Spleen (tissue), 11 donors: ENCODE measurements around the gene OSER1. TPM values are rescaled to one million over a fixed set of nuclear protein-coding genes. Genes with fewer than 3 reads are reported as not detected.

Source experiments
- DNase-seq: peaks from one replicate; pipeline ENCODE4 v3.0.0-alpha.2; 2020
- H3K27ac ChIP-seq, 8 donors: fragments of 200-600 bp; sonication (generic) in 7 of 8; 1 replicate in 4 of 8; 2 replicates in 4 of 8; pipeline versions ENCODE4 v1.5.0 to v1.8.0; 2016 to 2021; ENCODE audit warnings: inconsistent platforms in 4 of 8, mild to moderate bottlenecking in 4 of 8, moderate library complexity in 1 of 8
- H3K27me3 ChIP-seq, 7 donors: fragments of 200-600 bp; sonication (generic) in 6 of 7; replicated peaks in 1 of 7; 1 replicate in 4 of 7; 2 replicates in 3 of 7; pipeline versions ENCODE4 v1.5.0 to v1.8.0; 2016 to 2021; ENCODE audit warnings: inconsistent platforms in 3 of 7, mild to moderate bottlenecking in 1 of 7
- H3K36me3 ChIP-seq, 6 donors: fragments of 200-600 bp; sonication (generic) in 5 of 6; 1 replicate in 4 of 6; 2 replicates in 2 of 6; pipeline versions ENCODE4 v1.5.0 to v1.8.0; 2016 to 2021; ENCODE audit warnings: inconsistent platforms in 2 of 6
- H3K4me1 ChIP-seq, 6 donors: fragments of 200-600 bp; sonication (generic) in 5 of 6; 1 replicate in 3 of 6; 2 replicates in 3 of 6; pipeline versions ENCODE4 v1.5.0 to v1.8.0; 2016 to 2021; ENCODE audit warnings: inconsistent platforms in 3 of 6
- H3K4me3 ChIP-seq, 8 donors: fragments of 200-600 bp; sonication (generic) in 7 of 8; 1 replicate in 4 of 8; 2 replicates in 4 of 8; pipeline versions ENCODE4 v1.5.0 to v1.8.0; 2016 to 2021; ENCODE audit warnings: inconsistent platforms in 4 of 8, mild to moderate bottlenecking in 4 of 8, moderate library complexity in 2 of 8
- H3K9me3 ChIP-seq, 8 donors: fragments of 200-600 bp; sonication (generic) in 7 of 8; 1 replicate in 4 of 8; 2 replicates in 4 of 8; pipeline versions ENCODE4 v1.5.0 to v1.8.0; 2016 to 2021; ENCODE audit warnings: inconsistent platforms in 4 of 8
- CTCF ChIP-seq, 11 experiments: fragments of 200-600 bp in 7 of 11; fragments of 450-650 bp in 4 of 11; sonication (generic) in 4 of 11; IDR thresholded peaks in 8 of 11; conservative IDR thresholded peaks in 3 of 11; 1 replicate in 7 of 11; 2 replicates in 4 of 11; pipeline versions ENCODE4 v1.4.0 to v1.8.0; 2016 to 2021; ENCODE audit warnings: antibody characterized with exemption in 11 of 11, inconsistent platforms in 4 of 11, mild to moderate bottlenecking in 1 of 11
- POLR2A ChIP-seq, 3 donors: fragments of 450-650 bp; IDR thresholded peaks; one replicate each; pipeline ENCODE4 v1.5.1; 2017; ENCODE audit warnings: antibody characterized with exemption in 3 of 3, mild to moderate bottlenecking in 1 of 3
- POLR2AphosphoS5 ChIP-seq, 3 donors: sonication (generic); formaldehyde crosslinking; IDR thresholded peaks; one replicate each; pipeline ENCODE4 v1.5.1; 2017; ENCODE audit warnings: antibody characterized with exemption in 3 of 3
- WGBS, 5 donors: extraction: QIAGEN DNeasy Blood & Tissue Kit in 3 of 5; methylation state at CpG; one replicate each; pipeline versions ENCODE4 v1.1.5 to v1.1.7; 2013 to 2018; 5-methylcytosine and 5-hydroxymethylcytosine counted together
- intact Hi-C: fragments of 100-400 bp; cut with DNase I; formaldehyde crosslinking; loops from one replicate; pipeline ENCODE4 v1.15.0; 2023; ENCODE audit warnings: low total_unique reads
- polyA plus RNA-seq, 3 donors: library from polyadenylated mRNA; stranded (reverse); fragments of 200-250 nt; gene quantifications; one replicate each; pipeline ENCODE4 v1.2.1, GENCODE V29; 2013
- total RNA-seq, 7 donors: library from RNA; depleted of rRNA in 3 of 7; stranded (reverse); fragments of >200 nt in 3 of 7; fragmentation: NEBNext Ultra II Directional in 4 of 7; extraction: Animal tissue kit (Norgen Biotek cat#: 25700) in 4 of 7; gene quantifications; one replicate each; pipeline versions ENCODE4 v1.1.0 to v1.2.1, GENCODE V29; 2016 to 2021
- donor health status: healthy with polysubstance abuse.
- donor health status: DM: no; HTN: no; CAD: no; lungs with moderate emphysema.
- donor health status: DM: no; HTN: no; CAD: no.
- donor health status: Bipolar disorder and iron deficiency.
- donor health status: healthy.
- donor health status: DM: no; HTN: no; CAD: no.
- donor health status: DM: yes; HTN: yes; CAD: no.

The OSER1 gene
- total and polyA plus RNA-seq, 10 donors = 28.5 to 47.0 (median 38.2) TPM

- TF ChIP-seq POLR2AphosphoS5 (IDR thresholded peaks at IDR 0.05) = no peak
- TF ChIP-seq CTCF (IDR thresholded peaks at IDR 0.05 in 8 of 11, conservative IDR thresholded peaks at IDR 0.05 in 3 of 11) = no peak
- no peak for TF ChIP-seq POLR2A (IDR thresholded peaks at IDR 0.05)
- peaks cover 0 to 16% (median 0%) of the 10 kb centered on the region in 6 donors for H3K36me3 ChIP-seq
- no peaks in the 10 kb centered on the region for H3K27me3 ChIP-seq
- no peaks in the 10 kb centered on the region for H3K9me3 ChIP-seq
- WGBS, 5 donors = 75 to 86% (median 83%) methylated on average over 6 of the region's 6 CpGs
- DNase-seq = no peak
- peak overlapping the region in 4 of 8 donors; percentile 37 to 57 (median 52) for H3K27ac ChIP-seq
- intact Hi-C loops = loop anchor here (5.0 to 10.0 kb wide), 3 partner anchors 93 to 395 kb away; partner anchors contain the start of gene FITM2
- H3K4me1 ChIP-seq = peaks cover 8 to 48% (median 28%) of the 10 kb centered on the region in 6 donors
- no peak overlapping the region for H3K4me3 ChIP-seq
Observed at GRCh38 chr20:44219791-44220190, 9.2 kb upstream of the OSER1 start.

- H3K36me3 ChIP-seq = peaks cover 0 to 16% (median 0%) of the 10 kb centered on the region in 6 donors
- peaks cover 8 to 49% (median 29%) of the 10 kb centered on the region in 6 donors for H3K4me1 ChIP-seq
- no peak overlapping the region for H3K4me3 ChIP-seq
- intact Hi-C loops = loop anchor here (5.0 to 10.0 kb wide), 3 partner anchors 93 to 396 kb away; partner anchors contain the start of gene FITM2
- DNase-seq = no peak
- H3K27ac ChIP-seq = peak overlapping the region in 5 of 8 donors; percentile 16 to 57 (median 50)
- no peaks in the 10 kb centered on the region for H3K27me3 ChIP-seq
- WGBS, 5 donors = 57 to 70% (median 60%) methylated on average over 5 of the region's 5 CpGs
- no peaks in the 10 kb centered on the region for H3K9me3 ChIP-seq
- TF ChIP-seq POLR2A (IDR thresholded peaks at IDR 0.05) = no peak
Observed at GRCh38 chr20:44219170-44219730, 8.7 kb upstream of the OSER1 start.

GRCh38 chr20:44218446-44218845, 7.9 kb upstream of the OSER1 start:
- H3K36me3 ChIP-seq = peaks cover 0 to 16% (median 0%) of the 10 kb centered on the region in 6 donors
- TF ChIP-seq CTCF (IDR thresholded peaks at IDR 0.05 in 8 of 11, conservative IDR thresholded peaks at IDR 0.05 in 3 of 11) = no peak
- no peak for TF ChIP-seq POLR2AphosphoS5 (IDR thresholded peaks at IDR 0.05)
- no peak for TF ChIP-seq POLR2A (IDR thresholded peaks at IDR 0.05)
- 21 to 46% (median 31%) methylated on average over 4 of the region's 4 CpGs for WGBS, 5 donors
- no peaks in the 10 kb centered on the region for H3K27me3 ChIP-seq
- H3K4me1 ChIP-seq = peaks cover 8 to 49% (median 29%) of the 10 kb centered on the region in 6 donors
- H3K9me3 ChIP-seq = no peaks in the 10 kb centered on the region
- intact Hi-C loops = loop anchor here (5.0 to 10.0 kb wide), 3 partner anchors 94 to 396 kb away; partner anchors contain the start of gene FITM2
- DNase-seq = no peak
- no peak overlapping the region for H3K4me3 ChIP-seq
- H3K27ac ChIP-seq = peak overlapping the region in 6 of 8 donors; percentile 6 to 57 (median 44)

- intact Hi-C loops = loop anchor here (5.0 to 10.0 kb wide), 3 partner anchors 95 to 397 kb away; partner anchors contain the start of gene FITM2
- peak; percentile 86 for DNase-seq
- H3K4me1 ChIP-seq = peaks cover 8 to 58% (median 31%) of the 10 kb centered on the region in 6 donors
- TF ChIP-seq CTCF (IDR thresholded peaks at IDR 0.05 in 8 of 11, conservative IDR thresholded peaks at IDR 0.05 in 3 of 11) = peak; percentile 62 to 89 (median 81)
- TF ChIP-seq POLR2AphosphoS5 (IDR thresholded peaks at IDR 0.05) = no peak
- peak overlapping the region in 3 of 8 donors; percentile 4 to 44 (median 14) for H3K4me3 ChIP-seq
- 28 to 42% (median 36%) methylated on average over 11 of the region's 11 CpGs for WGBS, 5 donors
- peak overlapping the region in 4 of 8 donors; percentile 37 to 57 (median 52) for H3K27ac ChIP-seq
- peaks cover 0 to 16% (median 0%) of the 10 kb centered on the region in 6 donors for H3K36me3 ChIP-seq
- H3K9me3 ChIP-seq = no peaks in the 10 kb centered on the region
- H3K27me3 ChIP-seq = no peaks in the 10 kb centered on the region
Observed at GRCh38 chr20:44217342-44218092, 6.9 kb upstream of the OSER1 start.
